C1 segment of cervical spinal cord (tissue), 14 donors: ENCODE results near the gene ARHGAP8.

Source experiments
- DNase-seq, 14 donors: peaks; one replicate each; lab custom pipeline; 2025; lab: John Stamatoyannopoulos, UW

ARHGAP8 gene

GRCh38 chr22:44724859-44725258 is 27.5 kb upstream of the ARHGAP8 start:
- DNase-seq = no peak

GRCh38 chr22:44726439-44726838 is 25.9 kb upstream of the ARHGAP8 start:
- no peak for DNase-seq

- DNase-seq = no peak
These were observed 25.2 kb upstream of the ARHGAP8 start for GRCh38 chr22:44727148-44727547.

GRCh38 chr22:44727709-44728108 is 24.7 kb upstream of the ARHGAP8 start:
- DNase-seq = no peak

GRCh38 chr22:44728761-44729324 is 23.5 kb upstream of the ARHGAP8 start:
- DNase-seq = no peak

GRCh38 chr22:44729391-44730021 is 22.9 kb upstream of the ARHGAP8 start:
- DNase-seq = peak in 12 of 14 donors; percentile 7 to 78 (median 42)

- DNase-seq = peak in 1 of 14 donors; percentile 39
These were observed 22.4 kb upstream of the ARHGAP8 start for GRCh38 chr22:44730022-44730393.

- DNase-seq = no peak
These were observed 21.7 kb upstream of the ARHGAP8 start for GRCh38 chr22:44730490-44731356.

- no peak for DNase-seq
These were observed 20.9 kb upstream of the ARHGAP8 start for GRCh38 chr22:44731357-44731970.

GRCh38 chr22:44732017-44732561 is 20.3 kb upstream of the ARHGAP8 start:
- DNase-seq = no peak

GRCh38 chr22:44732661-44733060 is 19.7 kb upstream of the ARHGAP8 start:
- no peak for DNase-seq

- DNase-seq = no peak
These were observed 18.8 kb upstream of the ARHGAP8 start for GRCh38 chr22:44733426-44734106.

GRCh38 chr22:44734278-44734677 is 18.1 kb upstream of the ARHGAP8 start:
- no peak for DNase-seq

GRCh38 chr22:44734801-44735517 is 17.4 kb upstream of the ARHGAP8 start:
- no peak for DNase-seq

- DNase-seq = peak in 11 of 14 donors; percentile 7 to 66 (median 23)
These were observed 16.6 kb upstream of the ARHGAP8 start for GRCh38 chr22:44735518-44736428.

GRCh38 chr22:44736581-44737405 is 15.6 kb upstream of the ARHGAP8 start:
- no peak for DNase-seq

GRCh38 chr22:44737406-44738346 is 14.7 kb upstream of the ARHGAP8 start:
- DNase-seq = no peak

- no peak for DNase-seq
These were observed 14.0 kb upstream of the ARHGAP8 start for GRCh38 chr22:44738347-44738715.
